ENCODE results near the gene ADRA2B. TPM values are rescaled to one million over a fixed set of nuclear protein-coding genes. Genes with fewer than 3 reads are reported as not detected.

Gene ADRA2B
- total and polyA plus RNA-seq, 2 donors (not counting 3 experiments of a cell fraction or from before 2014, with no cell fraction given): not detected

DNA sequence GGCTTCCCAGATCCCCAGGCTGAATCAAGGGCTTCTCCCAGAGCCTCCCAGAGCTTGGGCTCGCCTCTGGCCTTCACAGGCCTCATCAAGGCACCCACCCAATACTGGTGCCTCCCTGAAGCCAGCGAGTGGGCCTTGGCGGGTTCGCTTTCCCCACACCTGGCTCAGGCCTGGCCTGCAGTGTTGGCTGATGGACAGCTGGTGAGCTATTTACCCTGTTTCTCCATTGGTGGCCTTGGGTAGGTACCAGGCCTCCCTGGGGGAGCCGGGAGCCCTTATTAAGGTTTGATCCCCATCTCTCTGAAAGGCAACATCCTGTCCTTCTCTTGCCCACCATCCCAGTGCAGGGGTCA is 47.0 kb upstream of the ADRA2B start:
- DNase-seq (ENCODE audit: low read depth, low spot score) (no peak), FAIRE-seq (no peak)
- Histone ChIP-seq H3K9ac (replicated peaks; ENCODE audit: extremely low read depth, insufficient read depth, low read length) (no peak overlapping the region), H3K9me3 (replicated peaks; ENCODE audit: control insufficient read depth, insufficient read depth, low read length) (no peaks in the 10 kb centered on the region), H3K4me1 (ENCODE audit: control insufficient read depth, extremely low read depth, insufficient read depth, low read length) (no peaks in the 10 kb centered on the region), H3K79me2 (ENCODE audit: control insufficient read depth, insufficient read depth, low read length) (no peaks in the 10 kb centered on the region), H3K27ac (ENCODE audit: insufficient read depth, low read depth, low read length) (no peak overlapping the region), H3K4me2 (ENCODE audit: insufficient read depth, low read length) (no peak overlapping the region), H4K20me1 (replicated peaks; ENCODE audit: control insufficient read depth, extremely low read depth, insufficient read depth, low read length) (no peaks in the 10 kb centered on the region), H3K4me3 (replicated peaks in 1 of 3; ENCODE audit: insufficient read depth in 1 of 3, low read depth in 1 of 3, low read length in 3 of 3) (no peak overlapping the region), H3K9me1 (replicated peaks; ENCODE audit: control insufficient read depth, extremely low read depth, insufficient read depth, low read length) (no peaks in the 10 kb centered on the region), H3K27me3 (ENCODE audit: control insufficient read depth in 2 of 2, insufficient read depth in 2 of 2, low read length in 2 of 2) (peaks cover 4% of the 10 kb centered on the region in 2 experiments), H2AFZ (ENCODE audit: low read depth, low read length) (no peak overlapping the region), H3K36me3 (ENCODE audit: control insufficient read depth in 2 of 2, extremely low read depth in 1 of 2, insufficient read depth in 2 of 2, low read length in 2 of 2) (no peaks in the 10 kb centered on the region)
- intact Hi-C loops (cut with micrococcal nuclease): no loop called here
- BruUV-seq (replicated peaks): no TSS peak
- TF ChIP-seq EZH2 (IDR thresholded peaks at IDR 0.05; ENCODE audit: borderline replicate concordance, low read depth, low read length, severe bottlenecking): no peak
- no peak for TF ChIP-seq FOS (IDR thresholded peaks at IDR 0.05; ENCODE audit: borderline replicate concordance, insufficient read depth, low read length)
- no peak for TF ChIP-seq MYC (IDR thresholded peaks at IDR 0.05; ENCODE audit: low read depth, low read length)
- TF ChIP-seq POLR2AphosphoS5 (IDR thresholded peaks at IDR 0.05; ENCODE audit: insufficient read depth, low read depth, low read length): no peak
- no peak for TF ChIP-seq GATA2 (IDR thresholded peaks at IDR 0.05; ENCODE audit: insufficient read depth, insufficient read length, low read depth, low read length)
- no peak for TF ChIP-seq JUN (IDR thresholded peaks at IDR 0.05; ENCODE audit: borderline replicate concordance, insufficient read depth, insufficient read length, low read depth)
- TF ChIP-seq, protein P1, sequence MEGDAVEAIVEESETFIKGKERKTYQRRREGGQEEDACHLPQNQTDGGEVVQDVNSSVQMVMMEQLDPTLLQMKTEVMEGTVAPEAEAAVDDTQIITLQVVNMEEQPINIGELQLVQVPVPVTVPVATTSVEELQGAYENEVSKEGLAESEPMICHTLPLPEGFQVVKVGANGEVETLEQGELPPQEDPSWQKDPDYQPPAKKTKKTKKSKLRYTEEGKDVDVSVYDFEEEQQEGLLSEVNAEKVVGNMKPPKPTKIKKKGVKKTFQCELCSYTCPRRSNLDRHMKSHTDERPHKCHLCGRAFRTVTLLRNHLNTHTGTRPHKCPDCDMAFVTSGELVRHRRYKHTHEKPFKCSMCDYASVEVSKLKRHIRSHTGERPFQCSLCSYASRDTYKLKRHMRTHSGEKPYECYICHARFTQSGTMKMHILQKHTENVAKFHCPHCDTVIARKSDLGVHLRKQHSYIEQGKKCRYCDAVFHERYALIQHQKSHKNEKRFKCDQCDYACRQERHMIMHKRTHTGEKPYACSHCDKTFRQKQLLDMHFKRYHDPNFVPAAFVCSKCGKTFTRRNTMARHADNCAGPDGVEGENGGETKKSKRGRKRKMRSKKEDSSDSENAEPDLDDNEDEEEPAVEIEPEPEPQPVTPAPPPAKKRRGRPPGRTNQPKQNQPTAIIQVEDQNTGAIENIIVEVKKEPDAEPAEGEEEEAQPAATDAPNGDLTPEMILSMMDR (IDR thresholded peaks at IDR 0.05; ENCODE audit: extremely low read depth in 1 of 2, insufficient read depth in 1 of 2, low read depth in 1 of 2, low read length in 2 of 2): no peak
- TF ChIP-seq, protein P2, sequence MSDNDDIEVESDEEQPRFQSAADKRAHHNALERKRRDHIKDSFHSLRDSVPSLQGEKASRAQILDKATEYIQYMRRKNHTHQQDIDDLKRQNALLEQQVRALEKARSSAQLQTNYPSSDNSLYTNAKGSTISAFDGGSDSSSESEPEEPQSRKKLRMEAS (IDR thresholded peaks at IDR 0.05; ENCODE audit: insufficient read depth, insufficient read length): no peak
- TF ChIP-seq POLR2A (IDR thresholded peaks at IDR 0.05; ENCODE audit: low read depth, low read length): no peak
- dilution Hi-C loops (cut with MboI; ENCODE audit: extremely low pct_ligation_motif_present, low sequenced_read_pairs): no loop called here
- ChIA-PET POLR2A (no interaction called here), CTCF (interaction anchor here (1.0 to 2.0 kb wide), 2 partner anchors 11 to 46 kb away, joined by 4 to 16 read pairs; no protein-coding TSS in a partner anchor)

All from endothelial cell of umbilical vein (primary cell).